ENCODE data around the gene TSEN54.
"Not testable (repeated sequence)": the region's sequence is repeated elsewhere in the genome, so short reads cannot be mapped to it uniquely, and the experiment has no call there.

The TSEN54 gene

DNA sequence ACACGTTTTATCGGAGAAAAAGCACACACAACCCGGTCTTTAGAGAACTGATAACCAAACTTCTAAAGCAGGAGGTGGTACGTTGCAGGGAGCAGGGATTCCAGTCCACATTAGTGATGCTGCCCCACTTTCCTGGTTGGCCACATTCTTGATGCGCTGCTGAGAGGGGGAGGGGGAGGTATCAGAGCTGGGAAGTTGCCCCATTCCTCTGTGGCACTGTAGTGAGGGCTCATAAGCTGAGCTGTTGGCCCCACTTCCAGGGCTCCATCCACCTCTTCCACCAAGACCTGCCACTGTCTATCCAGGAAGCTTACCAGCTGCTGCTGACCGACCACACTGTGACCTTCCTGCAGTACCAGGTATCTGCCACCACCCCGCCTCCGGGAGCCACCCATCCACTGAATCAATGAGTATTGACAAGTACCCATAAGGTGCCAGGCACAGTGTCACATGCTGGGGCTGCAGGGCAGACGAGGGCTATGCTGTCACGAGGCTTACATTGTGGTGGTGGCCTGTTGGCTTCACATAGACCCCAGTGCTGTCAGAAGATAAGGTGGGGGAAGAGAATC is 1.1 kb downstream of the TSEN54 start:
- in situ Hi-C loops (cut with HindIII; ENCODE audit: low sequenced_read_pairs) = no loop called here
- DNase-seq (ENCODE audit: low read depth, low spot score) = no peak
- H3K4me3 ChIP-seq (ENCODE audit: low read depth, low read length) = peak overlapping the region; percentile 66
- TF ChIP-seq CTCF (IDR thresholded peaks at IDR 0.05; ENCODE audit: low read depth, low read length) = no peak

GRCh38 chr17:75518201-75518600 is 1.9 kb downstream of the TSEN54 start:
- in situ Hi-C loops (cut with HindIII; ENCODE audit: low sequenced_read_pairs) = no loop called here
- no peak for DNase-seq (ENCODE audit: low read depth, low spot score)
- TF ChIP-seq CTCF (IDR thresholded peaks at IDR 0.05; ENCODE audit: low read depth, low read length) = no peak
- no peak overlapping the region for H3K4me3 ChIP-seq (ENCODE audit: low read depth, low read length)

DNA sequence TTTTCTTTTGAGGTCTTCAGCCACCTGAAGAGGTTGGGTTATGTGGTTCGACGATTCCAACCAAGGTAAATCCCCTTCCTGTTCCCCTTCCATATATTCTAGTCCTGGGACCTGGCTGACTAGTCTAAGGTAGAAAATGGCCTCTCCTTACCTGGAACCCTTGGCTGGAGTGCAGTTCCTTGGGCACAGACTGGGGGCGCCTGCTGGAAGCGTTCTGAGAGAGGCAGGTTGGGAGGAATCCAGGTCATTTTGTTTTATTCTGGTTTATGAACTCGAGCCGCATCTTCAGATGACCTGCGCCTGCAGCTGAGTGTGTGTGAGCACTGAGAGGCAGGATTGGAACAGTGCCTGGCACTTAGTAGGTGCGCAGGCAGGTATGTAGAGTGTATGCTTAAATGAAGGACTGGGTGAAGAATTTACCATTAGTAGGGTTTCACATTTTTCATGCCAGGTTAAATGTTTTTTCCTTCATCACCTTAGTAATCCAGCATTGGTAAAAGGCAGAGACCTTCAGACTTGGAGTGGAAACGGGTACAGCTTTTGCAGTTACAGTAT is 2.7 kb downstream of the TSEN54 start:
- DNase-seq (ENCODE audit: low read depth, low spot score) = no peak
- in situ Hi-C loops (cut with HindIII; ENCODE audit: low sequenced_read_pairs) = no loop called here
- TF ChIP-seq CTCF (IDR thresholded peaks at IDR 0.05; ENCODE audit: low read depth, low read length) = no peak
- H3K4me3 ChIP-seq (ENCODE audit: low read depth, low read length) = no peak overlapping the region

GRCh38 chr17:75520413-75520812 is 4.1 kb downstream of the TSEN54 start:
- DNase-seq (ENCODE audit: low read depth, low spot score); in situ Hi-C loops (cut with HindIII; ENCODE audit: low sequenced_read_pairs): not testable (repeated sequence)

GRCh38 chr17:75521290-75521689 is 5.0 kb downstream of the TSEN54 start:
- no peak for DNase-seq (ENCODE audit: low read depth, low spot score)
- in situ Hi-C loops (cut with HindIII; ENCODE audit: low sequenced_read_pairs) = no loop called here
- TF ChIP-seq CTCF (IDR thresholded peaks at IDR 0.05; ENCODE audit: low read depth, low read length) = no peak
- no peak overlapping the region for H3K4me3 ChIP-seq (ENCODE audit: low read depth, low read length)

More at GRCh38 chr17:75520413-75520812, 4.1 kb downstream of the TSEN54 start:
- H3K4me3 ChIP-seq (ENCODE audit: low read depth, low read length) = not testable (repeated sequence)

DNA sequence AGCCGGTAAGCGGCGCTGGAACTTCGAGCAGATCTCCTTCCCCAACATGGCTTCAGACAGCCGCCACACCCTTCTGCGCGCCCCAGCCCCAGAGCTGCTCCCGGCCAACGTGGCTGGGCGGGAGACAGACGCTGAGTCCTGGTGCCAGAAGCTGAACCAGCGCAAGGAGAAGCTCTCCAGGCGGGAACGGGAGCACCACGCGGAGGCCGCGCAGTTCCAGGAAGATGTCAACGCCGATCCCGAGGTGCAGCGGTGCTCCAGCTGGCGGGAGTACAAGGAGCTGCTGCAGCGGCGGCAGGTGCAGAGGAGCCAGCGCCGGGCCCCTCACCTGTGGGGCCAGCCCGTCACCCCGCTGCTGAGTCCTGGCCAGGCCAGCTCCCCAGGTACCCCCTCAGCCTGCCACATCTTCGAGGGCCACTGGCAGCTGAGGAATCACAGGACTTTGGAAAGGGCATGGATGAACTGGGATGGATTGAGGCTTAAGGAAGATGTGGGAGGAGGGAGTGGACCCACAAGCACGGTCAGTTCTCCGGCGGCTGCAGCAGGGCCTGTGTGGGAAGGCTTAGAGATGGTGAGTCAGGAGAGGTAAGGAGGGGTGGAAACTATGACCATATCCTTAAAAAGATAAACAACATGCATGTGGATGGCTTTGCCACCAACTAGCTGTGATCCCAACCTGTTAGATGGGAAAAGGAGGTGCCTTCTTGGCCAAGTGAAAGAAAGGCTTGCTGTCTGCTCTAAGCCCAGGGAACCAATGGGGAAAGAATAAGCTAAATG is 5.8 kb downstream of the TSEN54 start:
- no peak for TF ChIP-seq CTCF (IDR thresholded peaks at IDR 0.05; ENCODE audit: low read depth, low read length)
- DNase-seq (ENCODE audit: low read depth, low spot score) = no peak
- in situ Hi-C loops (cut with HindIII; ENCODE audit: low sequenced_read_pairs) = no loop called here
- no peak overlapping the region for H3K4me3 ChIP-seq (ENCODE audit: low read depth, low read length)

- in situ Hi-C loops (cut with HindIII; ENCODE audit: low sequenced_read_pairs) = no loop called here
- H3K4me3 ChIP-seq (ENCODE audit: low read depth, low read length) = no peak overlapping the region
Observed at GRCh38 chr17:75523647-75524046, 7.3 kb downstream of the TSEN54 start.

More at GRCh38 chr17:75523647-75524046, 7.3 kb downstream of the TSEN54 start:
- no peak for DNase-seq (ENCODE audit: low read depth, low spot score)
- TF ChIP-seq CTCF (IDR thresholded peaks at IDR 0.05; ENCODE audit: low read depth, low read length) = no peak

All from astrocyte of the spinal cord (primary cell).